ENCODE results near the gene ECI2.

DNA sequence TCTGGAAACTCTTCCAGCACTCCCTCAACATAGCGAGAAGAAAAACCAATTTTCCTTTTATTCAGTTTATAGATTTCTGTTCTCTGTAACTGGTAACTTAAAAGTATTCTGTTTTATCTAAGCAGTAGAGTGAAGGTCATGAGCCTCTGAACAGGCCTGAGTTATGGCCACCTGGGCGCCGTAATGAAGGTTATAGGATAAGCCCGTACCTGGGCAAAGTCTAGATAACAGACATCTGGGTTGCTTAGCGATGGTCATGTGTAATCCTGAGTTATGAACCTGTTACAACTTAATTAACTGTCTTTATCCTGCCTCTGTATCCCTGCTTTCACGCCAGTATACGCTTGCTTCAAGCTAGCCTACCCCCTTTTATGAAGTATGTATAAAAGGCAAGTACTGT, 43.4 kb downstream of the ECI2 start:
- TF ChIP-seq, protein P1, sequence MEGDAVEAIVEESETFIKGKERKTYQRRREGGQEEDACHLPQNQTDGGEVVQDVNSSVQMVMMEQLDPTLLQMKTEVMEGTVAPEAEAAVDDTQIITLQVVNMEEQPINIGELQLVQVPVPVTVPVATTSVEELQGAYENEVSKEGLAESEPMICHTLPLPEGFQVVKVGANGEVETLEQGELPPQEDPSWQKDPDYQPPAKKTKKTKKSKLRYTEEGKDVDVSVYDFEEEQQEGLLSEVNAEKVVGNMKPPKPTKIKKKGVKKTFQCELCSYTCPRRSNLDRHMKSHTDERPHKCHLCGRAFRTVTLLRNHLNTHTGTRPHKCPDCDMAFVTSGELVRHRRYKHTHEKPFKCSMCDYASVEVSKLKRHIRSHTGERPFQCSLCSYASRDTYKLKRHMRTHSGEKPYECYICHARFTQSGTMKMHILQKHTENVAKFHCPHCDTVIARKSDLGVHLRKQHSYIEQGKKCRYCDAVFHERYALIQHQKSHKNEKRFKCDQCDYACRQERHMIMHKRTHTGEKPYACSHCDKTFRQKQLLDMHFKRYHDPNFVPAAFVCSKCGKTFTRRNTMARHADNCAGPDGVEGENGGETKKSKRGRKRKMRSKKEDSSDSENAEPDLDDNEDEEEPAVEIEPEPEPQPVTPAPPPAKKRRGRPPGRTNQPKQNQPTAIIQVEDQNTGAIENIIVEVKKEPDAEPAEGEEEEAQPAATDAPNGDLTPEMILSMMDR (IDR thresholded peaks at IDR 0.05; ENCODE audit: low read length) = no peak
- TF ChIP-seq EZH2 (IDR thresholded peaks at IDR 0.05; ENCODE audit: borderline replicate concordance, low read length) = no peak

All from OCI-LY1 (cell line).